Keratinocyte (primary cell): ENCODE measurements around the gene RASSF6. TPM values are rescaled to one million over a fixed set of nuclear protein-coding genes. Genes with fewer than 3 reads are reported as not detected.

ENCODE experiments used
- DNase-seq: peaks from one replicate; pipeline ENCODE4 v3.0.0-alpha.2; 2011; ENCODE audit warnings: low read depth, missing footprints, low spot score
- FAIRE-seq: peaks from 2 replicates; lab custom pipeline; 2011; peaks lifted over from hg19 to GRCh38; lab: Jason Lieb, UNC
- H2AFZ ChIP-seq: 2 replicates; pipeline ENCODE4 v1.6.0; 2012; ENCODE audit warnings: low read length, control low read depth, inconsistent platforms; ENCODE audit not compliant: control insufficient read depth
- H3K27ac ChIP-seq: 2 replicates; pipeline ENCODE4 v1.5.1; 2011; ENCODE audit warnings: low read length; ENCODE audit not compliant: control insufficient read depth, insufficient read depth
- H3K27me3 ChIP-seq: 3 replicates; pipeline ENCODE4 v1.6.0; 2011; ENCODE audit warnings: low read length; ENCODE audit not compliant: control insufficient read depth, insufficient read depth; ENCODE audit errors: extremely low read depth
- H3K36me3 ChIP-seq, 2 experiments: 2 replicates in 1 of 2; 3 replicates in 1 of 2; pipeline ENCODE4 v1.5.1; 2011; ENCODE audit warnings: low read length in 2 of 2, mild to moderate bottlenecking in 1 of 2; ENCODE audit not compliant: control insufficient read depth in 2 of 2, insufficient read depth in 2 of 2; ENCODE audit errors: extremely low read depth in 1 of 2
- H3K4me1 ChIP-seq: 3 replicates; pipeline ENCODE4 v1.5.1; 2011; ENCODE audit warnings: low read length; ENCODE audit not compliant: control insufficient read depth, insufficient read depth; ENCODE audit errors: extremely low read depth
- H3K4me2 ChIP-seq: 3 replicates; pipeline ENCODE4 v1.6.0; 2011; ENCODE audit warnings: low read depth, low read length; ENCODE audit not compliant: control insufficient read depth, insufficient read depth; ENCODE audit errors: extremely low read depth
- H3K4me3 ChIP-seq, 3 experiments: fragments of 200-600 bp in 1 of 3; sonication (generic) in 1 of 3; 2 replicates in 2 of 3; 3 replicates in 1 of 3; pipeline ENCODE4 v1.5.1; 2011 to 2016; ENCODE audit warnings: low read length in 3 of 3, mild to moderate bottlenecking in 3 of 3, control low read depth in 2 of 3, inconsistent platforms in 1 of 3, low read depth in 1 of 3, mixed read lengths in 1 of 3, mixed run types in 1 of 3, moderate library complexity in 1 of 3; ENCODE audit not compliant: control insufficient read depth in 2 of 3, insufficient read depth in 2 of 3; ENCODE audit errors: extremely low read depth in 1 of 3
- H3K79me2 ChIP-seq: 2 replicates; pipeline ENCODE4 v1.6.0; 2012; ENCODE audit warnings: low read length; ENCODE audit not compliant: control insufficient read depth, insufficient read depth
- H3K9ac ChIP-seq: 3 replicates; pipeline ENCODE4 v1.6.0; 2011; ENCODE audit warnings: low read length; ENCODE audit not compliant: control insufficient read depth, insufficient read depth; ENCODE audit errors: extremely low read depth
- H3K9me1 ChIP-seq: 3 replicates; pipeline ENCODE4 v1.6.0; 2011; ENCODE audit warnings: low read length; ENCODE audit not compliant: control insufficient read depth, insufficient read depth; ENCODE audit errors: extremely low read depth
- H3K9me3 ChIP-seq: 2 replicates; pipeline ENCODE4 v1.5.1; 2012; ENCODE audit warnings: low read depth, low read length; ENCODE audit not compliant: control insufficient read depth
- H4K20me1 ChIP-seq: 3 replicates; pipeline ENCODE4 v1.6.0; 2011; ENCODE audit warnings: low read length; ENCODE audit not compliant: control insufficient read depth, insufficient read depth; ENCODE audit errors: extremely low read depth
- CTCF ChIP-seq, 3 experiments: IDR thresholded peaks in 1 of 3; conservative IDR thresholded peaks in 1 of 3; optimal IDR thresholded peaks in 1 of 3; 2 replicates in 2 of 3; 3 replicates in 1 of 3; pipeline versions ENCODE3 to v1.5.1; 2011; ENCODE audit warnings: low read length in 3 of 3, mild to moderate bottlenecking in 3 of 3, moderate library complexity in 2 of 3, control low read depth in 1 of 3, inconsistent platforms in 1 of 3; ENCODE audit not compliant: insufficient read depth in 2 of 3; ENCODE audit errors: extremely low read depth in 1 of 3
- EZH2 ChIP-seq: IDR thresholded peaks from one replicate; pipeline ENCODE4 v1.6.1; 2012; ENCODE audit warnings: inconsistent platforms, mild to moderate bottlenecking, low read length, moderate library complexity
- dilution Hi-C: fragments of 300-500 bp; cut with MboI; formaldehyde crosslinking; loops from one replicate; pipeline ENCODE4 v1.7.0; 2020; ENCODE audit warnings: low sequenced_read_pairs; ENCODE audit not compliant: extremely low pct_ligation_motif_present
- polyA plus RNA-seq, 5 experiments: library from polyadenylated mRNA; depleted of rRNA in 3 of 5; stranded (reverse) in 3 of 5; stranded (forward) in 1 of 5; unstranded in 1 of 5; fragments of >200 nt; gene quantifications; 1 replicate in 1 of 5; 2 replicates in 3 of 5; 3 replicates in 1 of 5; pipeline versions ENCODE4 v1.2.1 to v1.2.3, GENCODE V29; 2011 to 2012; ENCODE audit warnings: missing spikeins in 2 of 5, low read depth in 1 of 5, low replicate concordance in 1 of 5

Gene RASSF6
- polyA plus RNA-seq, 1 donor (not counting 4 experiments of a cell fraction or from before 2014, with no cell fraction given) = 4.4 TPM

DNA sequence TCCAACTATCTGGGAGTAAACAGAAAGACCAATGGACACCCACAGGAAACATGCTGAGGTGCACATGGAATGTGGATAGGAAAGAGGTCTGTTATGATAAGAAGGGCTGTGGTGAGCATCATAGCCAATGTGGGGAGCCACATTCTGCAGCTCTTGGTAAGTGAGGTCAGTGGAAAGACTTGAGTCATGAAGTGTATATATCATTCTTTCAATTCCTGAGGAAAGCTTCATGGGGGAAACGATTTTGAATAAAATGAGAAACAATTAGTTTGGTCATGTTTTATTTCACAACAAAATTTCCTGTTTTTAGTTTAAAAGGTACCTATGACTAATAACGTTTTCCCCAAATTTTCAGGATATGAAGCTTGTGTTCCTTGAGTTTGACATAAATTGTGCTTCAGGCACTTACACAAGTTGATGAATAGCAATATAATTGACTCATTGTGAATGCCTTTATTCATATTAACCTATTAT is 41.4 kb upstream of the RASSF6 start:
- Histone ChIP-seq H3K79me2 (no peaks in the 10 kb centered on the region), H3K4me2 (no peak overlapping the region), H3K4me3 (no peak overlapping the region), H3K9me1 (no peaks in the 10 kb centered on the region), H4K20me1 (no peaks in the 10 kb centered on the region), H3K9ac (no peak overlapping the region), H3K27ac (no peak overlapping the region), H3K9me3 (no peaks in the 10 kb centered on the region), H3K27me3 (no peaks in the 10 kb centered on the region), H3K36me3 (no peaks in the 10 kb centered on the region), H3K4me1 (peaks cover 17% of the 10 kb centered on the region), H2AFZ (no peak overlapping the region)
- peak; percentile 94 for DNase-seq
- FAIRE-seq = peak; percentile 98
- dilution Hi-C loops = no loop called here
- TF ChIP-seq CTCF (optimal IDR thresholded peaks at IDR 0.05 in 1 of 3, IDR thresholded peaks at IDR 0.05 in 1 of 3, conservative IDR thresholded peaks at IDR 0.05 in 1 of 3; ENCODE audit: extremely low read depth in 1 of 3, insufficient read depth in 2 of 3, low read length in 3 of 3) = peak; percentile 17 to 39 (median 26)
- no peak for TF ChIP-seq EZH2

- Histone ChIP-seq H3K4me3 (no peak overlapping the region), H2AFZ (no peak overlapping the region), H3K4me1 (peaks cover 17% of the 10 kb centered on the region), H3K79me2 (no peaks in the 10 kb centered on the region), H3K9me3 (no peaks in the 10 kb centered on the region), H3K4me2 (no peak overlapping the region), H3K9ac (no peak overlapping the region), H4K20me1 (no peaks in the 10 kb centered on the region), H3K36me3 (no peaks in the 10 kb centered on the region), H3K27me3 (no peaks in the 10 kb centered on the region), H3K9me1 (no peaks in the 10 kb centered on the region), H3K27ac (no peak overlapping the region)
- DNase-seq (no peak), FAIRE-seq (no peak)
- TF ChIP-seq CTCF (optimal IDR thresholded peaks at IDR 0.05 in 1 of 3, IDR thresholded peaks at IDR 0.05 in 1 of 3, conservative IDR thresholded peaks at IDR 0.05 in 1 of 3; ENCODE audit: extremely low read depth in 1 of 3, insufficient read depth in 2 of 3, low read length in 3 of 3) (no peak), EZH2 (no peak)
- dilution Hi-C loops = no loop called here
Observed at GRCh38 chr4:73660808-73661207, 40.6 kb upstream of the RASSF6 start.
